LHCN-M2 (cell line): ENCODE results near the gene ATG2A. TPM values are rescaled to one million over a fixed set of nuclear protein-coding genes. Genes with fewer than 3 reads are reported as not detected.

Source experiments
- DNase-seq: peaks from one replicate; pipeline ENCODE4 v3.0.0-alpha.2; 2012; ENCODE audit warnings: low read depth
- total RNA-seq: library from RNA; depleted of rRNA; stranded (reverse); fragments of >200 nt; gene quantifications from 2 replicates; pipeline ENCODE4 v1.2.3, GENCODE V29; 2014

ATG2A gene
- total RNA-seq, 1 experiment from 2014 or later = 17.7 TPM

GRCh38 chr11:64924910-64925284, 7.9 kb upstream of the ATG2A start:
- no peak for DNase-seq

GRCh38 chr11:64923944-64924909, 7.2 kb upstream of the ATG2A start, which contains the start of gene PPP2R5B:
Gene PPP2R5B, plus strand, starts transcription at chr11:64924689. Its CDS starts 1,046 bp downstream, at chr11:64925735.
- peak; percentile 92 for DNase-seq

GRCh38 chr11:64923151-64923661, 6.2 kb upstream of the ATG2A start:
- no peak for DNase-seq

GRCh38 chr11:64921384-64921783, 4.4 kb upstream of the ATG2A start:
- no peak for DNase-seq

GRCh38 chr11:64920124-64920523, 3.1 kb upstream of the ATG2A start:
- DNase-seq = no peak

- no peak for DNase-seq
Observed at GRCh38 chr11:64919627-64920026, 2.6 kb upstream of the ATG2A start.

GRCh38 chr11:64918017-64918416, 1.0 kb upstream of the ATG2A start:
- DNase-seq = peak; percentile 49

GRCh38 chr11:64917663-64917995, 620 bp upstream of the ATG2A start:
- no peak for DNase-seq

- peak; percentile 36 for DNase-seq
Observed at GRCh38 chr11:64916040-64916774, 802 bp downstream of the ATG2A start.

GRCh38 chr11:64915376-64915887, 1.6 kb downstream of the ATG2A start:
- DNase-seq = no peak

GRCh38 chr11:64914123-64914522, 2.9 kb downstream of the ATG2A start:
- DNase-seq = no peak

GRCh38 chr11:64913171-64913727, 3.8 kb downstream of the ATG2A start:
- DNase-seq = no peak

GRCh38 chr11:64911689-64912088, 5.3 kb downstream of the ATG2A start:
- no peak for DNase-seq

GRCh38 chr11:64911142-64911541, 5.9 kb downstream of the ATG2A start:
- no peak for DNase-seq

GRCh38 chr11:64910451-64911093, 6.4 kb downstream of the ATG2A start:
- DNase-seq = no peak

- no peak for DNase-seq
Observed at GRCh38 chr11:64909653-64910343, 7.2 kb downstream of the ATG2A start.

- no peak for DNase-seq
Observed at GRCh38 chr11:64908766-64909165, 8.2 kb downstream of the ATG2A start.

GRCh38 chr11:64906314-64906635, 10.7 kb downstream of the ATG2A start:
- DNase-seq = no peak

GRCh38 chr11:64905516-64906313, 11.3 kb downstream of the ATG2A start:
- no peak for DNase-seq

- DNase-seq = no peak
Observed at GRCh38 chr11:64903291-64903833, 13.6 kb downstream of the ATG2A start.
